BE2C (cell line): ENCODE results near the gene AEBP2.

Source experiments
- DNase-seq: peaks from one replicate; pipeline ENCODE4 v3.0.0-alpha.2; 2020
- H3K27me3 ChIP-seq: fragments of 250-450 bp; sonication (Bioruptor Pico); 2 replicates; pipeline ENCODE4 v1.5.1; 2020; ENCODE audit warnings: mild to moderate bottlenecking
- H3K36me3 ChIP-seq: fragments of 250-450 bp; sonication (Bioruptor Pico); 2 replicates; pipeline ENCODE4 v1.5.1; 2020; ENCODE audit warnings: mild to moderate bottlenecking
- H3K4me1 ChIP-seq: fragments of 250-450 bp; sonication (Bioruptor Pico); 2 replicates; pipeline ENCODE4 v1.5.1; 2020
- H3K4me3 ChIP-seq: 2 replicates; pipeline ENCODE4 v1.5.1; 2011; ENCODE audit warnings: low read depth, low read length
- H3K9me3 ChIP-seq: fragments of 250-450 bp; sonication (Bioruptor Pico); 2 replicates; pipeline ENCODE4 v1.5.1; 2020
- CTCF ChIP-seq: IDR thresholded peaks from 2 replicates; pipeline ENCODE4 v1.5.1; 2012; ENCODE audit warnings: mild to moderate bottlenecking, low read depth, low read length

AEBP2 gene

GRCh38 chr12:19450362-19450761 lies 11.1 kb downstream of the AEBP2 start:
- TF ChIP-seq CTCF = no peak
- no peaks in the 10 kb centered on the region for H3K27me3 ChIP-seq
- no peaks in the 10 kb centered on the region for H3K36me3 ChIP-seq
- no peak for DNase-seq
- no peak overlapping the region for H3K4me3 ChIP-seq
- no peaks in the 10 kb centered on the region for H3K4me1 ChIP-seq
- no peaks in the 10 kb centered on the region for H3K9me3 ChIP-seq

GRCh38 chr12:19451196-19451595 lies 11.9 kb downstream of the AEBP2 start:
- no peaks in the 10 kb centered on the region for H3K9me3 ChIP-seq
- TF ChIP-seq CTCF = no peak
- H3K4me1 ChIP-seq = no peaks in the 10 kb centered on the region
- no peaks in the 10 kb centered on the region for H3K27me3 ChIP-seq
- no peaks in the 10 kb centered on the region for H3K36me3 ChIP-seq
- H3K4me3 ChIP-seq = no peak overlapping the region
- peak; percentile 29 for DNase-seq

GRCh38 chr12:19453961-19454360 lies 14.7 kb downstream of the AEBP2 start:
- H3K9me3 ChIP-seq = no peaks in the 10 kb centered on the region
- H3K4me1 ChIP-seq = no peaks in the 10 kb centered on the region
- no peak for TF ChIP-seq CTCF
- no peaks in the 10 kb centered on the region for H3K27me3 ChIP-seq
- no peak overlapping the region for H3K4me3 ChIP-seq
- no peaks in the 10 kb centered on the region for H3K36me3 ChIP-seq
- no peak for DNase-seq

GRCh38 chr12:19454837-19455236 lies 15.5 kb downstream of the AEBP2 start:
- DNase-seq = no peak
- Histone ChIP-seq H3K27me3 (no peaks in the 10 kb centered on the region), H3K9me3 (no peaks in the 10 kb centered on the region), H3K36me3 (no peaks in the 10 kb centered on the region), H3K4me1 (no peaks in the 10 kb centered on the region), H3K4me3 (no peak overlapping the region)
- TF ChIP-seq CTCF = no peak

GRCh38 chr12:19456176-19456575 lies 16.9 kb downstream of the AEBP2 start:
- no peak for TF ChIP-seq CTCF
- Histone ChIP-seq H3K27me3 (no peaks in the 10 kb centered on the region), H3K4me3 (no peak overlapping the region), H3K4me1 (no peaks in the 10 kb centered on the region), H3K9me3 (no peaks in the 10 kb centered on the region), H3K36me3 (no peaks in the 10 kb centered on the region)
- DNase-seq = no peak

GRCh38 chr12:19457561-19457960 lies 18.3 kb downstream of the AEBP2 start:
- Histone ChIP-seq H3K27me3 (no peaks in the 10 kb centered on the region), H3K4me3 (no peak overlapping the region), H3K9me3 (no peaks in the 10 kb centered on the region), H3K36me3 (no peaks in the 10 kb centered on the region), H3K4me1 (no peaks in the 10 kb centered on the region)
- DNase-seq = no peak
- no peak for TF ChIP-seq CTCF
